GM19239 (cell line): ENCODE results near the gene ADCY6.
A peak's percentile ranks its signal among the peaks of the same experiment; 100 is the strongest.
"Not testable (repeated sequence)": the region's sequence is repeated elsewhere in the genome, so short reads cannot be mapped to it uniquely, and the experiment has no call there.

Experiments used
- DNase-seq: peaks from one replicate; pipeline ENCODE4 v3.0.0; 2011; ENCODE audit warnings: low spot score; ENCODE audit not compliant: insufficient read length
- FAIRE-seq: peaks from 2 replicates; lab custom pipeline; 2011; peaks lifted over from hg19 to GRCh38; lab: Jason Lieb, UNC

The ADCY6 gene

DNA sequence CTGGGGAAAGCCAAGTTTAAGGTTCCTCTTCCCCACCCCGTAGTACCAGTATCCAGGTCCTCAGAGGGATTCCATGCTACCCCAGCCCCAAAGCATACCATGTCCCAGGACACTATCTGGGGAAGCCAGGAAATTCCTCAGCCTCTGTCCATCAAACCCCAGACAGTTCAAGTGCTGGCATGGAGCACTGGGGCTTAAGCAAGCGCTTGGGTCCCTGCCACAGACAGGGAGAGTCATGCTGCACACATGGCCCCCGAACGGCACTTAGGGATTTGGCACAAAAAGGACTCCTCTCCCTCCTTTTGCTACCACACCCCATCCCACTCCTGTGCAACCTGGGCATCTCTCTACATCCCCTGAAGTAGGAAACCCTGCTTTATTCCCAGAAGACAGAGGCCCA is 21.8 kb downstream of the ADCY6 start:
- DNase-seq, result no peak

DNA sequence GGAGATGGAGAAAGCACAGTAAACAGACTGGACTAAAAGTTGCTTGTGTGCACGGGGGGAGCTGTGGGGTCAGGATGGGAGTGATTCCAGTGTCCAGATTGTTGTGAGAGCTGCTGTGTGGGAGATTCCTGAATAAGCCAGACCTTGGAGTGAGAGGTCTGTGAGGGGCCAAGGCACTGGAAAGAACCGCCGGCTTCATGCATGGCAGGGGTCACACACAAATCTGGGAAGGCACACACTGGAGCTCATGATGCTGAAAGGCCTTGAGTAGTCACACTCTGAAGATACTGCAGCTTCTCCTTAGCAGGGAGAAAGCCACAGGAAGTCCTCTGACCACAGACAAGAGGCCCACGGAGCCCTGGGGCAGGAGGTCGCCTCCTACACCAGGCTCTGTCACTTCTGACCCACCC is 23.1 kb downstream of the ADCY6 start:
- peak; percentile 47 for FAIRE-seq

More for the DNA sequence above, 21.8 kb downstream of the ADCY6 start:
- FAIRE-seq, result no peak

GRCh38 chr12:48764521-48764920 is 24.4 kb downstream of the ADCY6 start:
- FAIRE-seq, result peak; percentile 49
- no peak for DNase-seq

More for the DNA sequence above, 23.1 kb downstream of the ADCY6 start:
- DNase-seq, result no peak

GRCh38 chr12:48758737-48759136 is 30.2 kb downstream of the ADCY6 start:
- DNase-seq (no peak), FAIRE-seq (no peak)

DNA sequence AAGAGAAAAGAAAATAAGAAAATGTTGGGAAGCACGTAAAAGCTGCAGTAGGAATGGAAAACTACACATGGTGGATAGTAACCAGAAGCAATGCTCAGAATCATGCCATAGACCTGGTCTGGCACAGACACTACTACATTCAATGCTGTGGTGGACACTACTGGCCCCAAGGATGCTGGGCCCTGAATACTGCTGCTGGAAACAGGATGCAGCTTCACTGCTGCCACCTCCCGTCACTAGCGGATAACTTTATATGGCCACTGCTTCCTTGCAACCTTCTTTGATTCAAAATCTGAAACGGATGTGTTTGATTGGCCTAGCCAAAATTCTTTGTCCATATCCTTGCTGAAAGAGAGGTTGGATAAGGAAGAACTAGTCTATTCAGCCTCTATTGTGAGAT is 30.7 kb downstream of the ADCY6 start:
- no peak for DNase-seq
- FAIRE-seq, result no peak

DNA sequence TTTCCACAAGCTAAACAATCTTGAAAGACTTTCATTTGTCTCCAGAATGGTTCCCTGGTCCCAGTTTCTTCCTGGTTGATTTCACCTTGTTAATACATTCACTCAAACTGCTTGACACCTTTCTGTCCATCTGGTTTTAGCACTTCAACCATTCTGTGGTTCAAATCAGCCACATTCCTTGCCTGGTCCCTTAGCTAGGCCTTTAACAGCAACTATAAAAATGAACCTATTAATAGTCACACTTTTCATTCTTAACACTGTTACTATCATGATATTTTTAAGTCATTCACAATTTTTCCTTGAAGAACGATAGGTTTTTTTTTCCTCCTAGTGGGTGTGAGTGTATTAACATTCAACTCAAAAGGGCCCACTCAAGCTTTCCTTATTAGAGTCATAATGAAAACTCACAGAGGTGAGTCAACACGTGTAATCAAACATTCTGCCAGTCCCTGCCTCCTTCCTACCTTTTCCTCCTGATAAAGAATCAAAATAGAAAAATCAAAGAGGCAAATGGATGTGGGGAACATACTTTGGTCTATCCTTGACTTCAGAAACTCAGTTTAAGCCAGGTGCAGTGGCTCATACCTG is 38.0 kb downstream of the ADCY6 start:
- DNase-seq (no peak), FAIRE-seq (no peak)

- FAIRE-seq, result no peak
- no peak for DNase-seq
Observed at GRCh38 chr12:48750215-48750614, 38.7 kb downstream of the ADCY6 start.

DNA sequence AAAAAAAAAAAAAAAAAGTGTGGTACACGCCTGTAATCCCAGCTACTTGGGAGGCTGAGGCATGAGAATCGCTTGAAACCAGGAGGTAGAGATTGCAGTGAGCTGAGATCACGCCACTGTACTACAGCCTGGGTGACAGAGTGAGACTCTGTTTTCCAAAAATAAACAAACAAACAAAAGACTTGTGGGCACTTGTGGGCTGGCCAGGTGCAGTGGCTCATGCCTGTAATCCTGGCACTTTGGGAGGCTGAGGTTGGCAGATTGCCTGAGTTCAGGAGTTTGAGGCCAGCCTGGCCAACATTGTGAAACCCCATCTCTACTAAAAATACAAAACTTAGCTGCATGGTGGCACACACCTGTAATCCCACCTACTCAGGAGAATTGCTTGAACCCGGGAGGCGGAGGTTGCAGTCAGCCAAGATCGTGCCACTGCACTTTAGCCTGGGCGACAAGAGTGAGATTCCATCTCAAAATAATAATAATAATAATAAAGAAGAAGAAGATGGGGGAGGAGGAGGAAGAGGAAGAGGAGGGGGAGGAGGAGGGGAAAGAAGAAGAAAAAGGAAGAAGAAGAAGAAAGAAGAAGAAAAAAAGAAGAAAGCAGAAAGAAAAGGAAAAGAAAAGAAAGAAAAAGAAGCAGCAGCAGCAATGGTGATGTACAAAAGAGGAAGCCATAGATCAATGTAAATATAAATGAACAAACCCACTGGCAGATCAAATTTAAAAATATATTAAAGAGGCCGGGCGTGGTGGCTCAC is 44.5 kb downstream of the ADCY6 start:
- no peak for DNase-seq

GRCh38 chr12:48739618-48740269 is 49.1 kb downstream of the ADCY6 start:
- FAIRE-seq (no peak), DNase-seq (no peak)

More for the DNA sequence above, 44.5 kb downstream of the ADCY6 start:
- FAIRE-seq, result no peak

GRCh38 chr12:48736456-48736855 is 52.4 kb downstream of the ADCY6 start:
- FAIRE-seq, result no peak
- no peak for DNase-seq

DNA sequence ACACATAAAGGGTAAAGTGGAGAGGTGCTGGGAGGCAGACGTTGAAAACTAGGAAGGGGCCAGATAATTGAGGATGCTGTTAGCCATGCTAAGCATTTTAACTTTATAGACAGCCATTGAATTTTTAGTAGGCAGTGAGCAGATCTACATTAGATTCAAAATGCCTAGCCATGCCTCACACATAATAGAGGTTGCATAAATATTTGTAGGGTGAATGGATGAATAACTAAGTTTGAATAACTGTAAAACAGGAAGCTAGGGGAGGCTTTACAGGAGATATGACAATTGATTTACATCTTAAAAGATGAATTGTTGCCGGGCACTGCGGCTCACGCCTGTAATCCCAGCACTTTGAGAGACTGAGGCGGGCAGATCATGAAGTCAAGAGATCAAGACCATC is 60.1 kb downstream of the ADCY6 start:
- FAIRE-seq, result no peak
- no peak for DNase-seq

DNA sequence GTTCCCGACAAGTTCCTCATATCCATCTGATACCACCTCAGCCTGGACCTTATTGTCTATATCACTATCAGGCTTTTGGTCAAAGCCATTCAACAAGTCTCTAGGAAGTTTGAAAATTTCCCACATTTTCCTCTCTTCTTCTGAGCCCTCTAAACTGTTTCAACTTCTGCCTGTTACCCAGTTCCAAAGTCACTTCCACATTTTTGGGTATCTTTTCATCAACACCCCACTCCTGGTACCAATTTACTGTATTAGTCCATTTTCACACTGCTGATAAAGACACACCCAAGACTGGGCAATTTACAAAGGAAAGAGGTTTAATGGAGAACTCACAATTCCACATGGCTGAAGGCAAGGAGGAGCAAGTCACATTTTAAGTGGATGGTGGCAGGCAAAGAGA is 68.2 kb downstream of the ADCY6 start:
- FAIRE-seq, DNase-seq: not testable (repeated sequence)

DNA sequence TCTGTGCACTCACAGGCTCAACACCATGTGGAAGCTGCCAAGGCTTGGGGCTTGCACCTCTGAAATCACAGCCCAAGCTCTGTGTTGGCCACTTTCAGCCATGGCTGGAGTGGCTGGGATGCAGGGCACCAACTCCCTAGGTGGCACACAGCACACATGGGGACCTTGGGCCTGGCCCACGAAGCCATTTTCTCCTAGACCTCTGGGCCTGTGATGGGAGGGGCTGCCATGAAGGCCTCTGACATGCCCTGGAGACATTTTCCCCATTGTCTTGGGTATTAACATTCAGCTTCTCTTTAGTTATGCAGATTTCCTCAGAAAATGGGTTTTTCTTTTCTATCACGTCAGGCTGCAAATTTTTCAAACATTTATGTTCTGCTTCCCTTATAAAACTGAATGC is 68.7 kb downstream of the ADCY6 start:
- DNase-seq, FAIRE-seq: not testable (repeated sequence)

DNA sequence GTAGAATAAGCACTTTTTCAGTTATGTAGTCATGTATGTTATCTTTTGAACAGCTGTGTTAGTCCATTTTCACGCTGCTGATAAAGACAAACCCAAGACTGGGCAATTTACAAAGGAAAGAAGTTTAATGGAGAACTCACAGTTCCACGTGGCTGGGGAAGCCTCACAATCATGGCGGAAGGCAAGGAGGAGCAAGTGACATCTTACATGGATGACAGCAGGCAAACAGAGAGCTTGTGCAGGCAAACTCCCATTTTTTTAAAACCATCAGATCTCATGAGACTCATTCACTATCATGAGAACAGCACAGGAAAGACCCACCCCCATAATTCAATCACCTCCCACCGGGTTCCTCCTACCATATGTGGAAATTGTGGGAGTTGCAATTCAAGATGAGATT is 69.9 kb downstream of the ADCY6 start:
- not testable (repeated sequence) for FAIRE-seq, DNase-seq

- peak; percentile 15 for DNase-seq
- no peak for FAIRE-seq
Observed at GRCh38 chr12:48717252-48717695, 71.6 kb downstream of the ADCY6 start.

GRCh38 chr12:48716493-48717251 is 72.2 kb downstream of the ADCY6 start, which contains the start of gene CCNT1:
Gene CCNT1 (minus strand): TSS chr12:48716707. CDS start chr12:48716675, 32 bp downstream.
- DNase-seq (peak; percentile 96), FAIRE-seq (peak; percentile 99)
